Tongue (tissue), 2 donors: Measurements from ENCODE around the gene MCF2L. TPM values are rescaled to one million over a fixed set of nuclear protein-coding genes. Genes with fewer than 3 reads are reported as not detected.
A peak's percentile ranks its signal among the peaks of the same experiment; 100 is the strongest.

Source experiments
- DNase-seq: peaks from one replicate; pipeline ENCODE4 v3.0.0-alpha.2; 2015
- total RNA-seq: library from RNA; depleted of rRNA; stranded (reverse); fragments of >200 nt; gene quantifications from one replicate; pipeline ENCODE4 v1.2.3, GENCODE V29; 2014

MCF2L gene
- total RNA-seq, 1 donor from 2014 or later, result 60.7 TPM

GRCh38 chr13:113126265-113127150 is 157.5 kb downstream of the MCF2L start:
- DNase-seq, result no peak

GRCh38 chr13:113129480-113129879 is 160.5 kb downstream of the MCF2L start:
- DNase-seq, result no peak

- peak; percentile 58 for DNase-seq
Observed at GRCh38 chr13:113129921-113130750, 161.1 kb downstream of the MCF2L start.

GRCh38 chr13:113135281-113135760 is 166.3 kb downstream of the MCF2L start:
- no peak for DNase-seq

- DNase-seq, result no peak
Observed at GRCh38 chr13:113137691-113138298, 168.8 kb downstream of the MCF2L start.

GRCh38 chr13:113138792-113139551 is 170.0 kb downstream of the MCF2L start:
- DNase-seq, result no peak

GRCh38 chr13:113139577-113139976 is 170.6 kb downstream of the MCF2L start:
- no peak for DNase-seq

- DNase-seq, result no peak
Observed at GRCh38 chr13:113140677-113141600, 171.9 kb downstream of the MCF2L start.

GRCh38 chr13:113141601-113141970 is 172.6 kb downstream of the MCF2L start:
- DNase-seq, result no peak

- DNase-seq, result no peak
Observed at GRCh38 chr13:113142876-113143275, 173.9 kb downstream of the MCF2L start.

- no peak for DNase-seq
Observed at GRCh38 chr13:113143466-113144254, 174.6 kb downstream of the MCF2L start.

- no peak for DNase-seq
Observed at GRCh38 chr13:113144255-113144629, 175.2 kb downstream of the MCF2L start.

- no peak for DNase-seq
Observed at GRCh38 chr13:113145496-113145895, 176.5 kb downstream of the MCF2L start.

GRCh38 chr13:113145911-113146598 is 177.0 kb downstream of the MCF2L start:
- DNase-seq, result no peak

GRCh38 chr13:113146750-113147149 is 177.7 kb downstream of the MCF2L start:
- DNase-seq, result no peak

- no peak for DNase-seq
Observed at GRCh38 chr13:113147206-113147605, 178.2 kb downstream of the MCF2L start.

GRCh38 chr13:113148407-113148806 is 179.4 kb downstream of the MCF2L start:
- no peak for DNase-seq

- no peak for DNase-seq
Observed at GRCh38 chr13:113148940-113149503, 180.0 kb downstream of the MCF2L start.
